Measurements from ENCODE around the gene RSPH1. TPM values are rescaled to one million over a fixed set of nuclear protein-coding genes. Genes with fewer than 3 reads are reported as not detected.
A peak's percentile ranks its signal among the peaks of the same experiment; 100 is the strongest.

The RSPH1 gene
- total and polyA plus RNA-seq, 4 donors, result 0.09 to 0.17 (median 0.16) TPM; not detected in 1

DNA sequence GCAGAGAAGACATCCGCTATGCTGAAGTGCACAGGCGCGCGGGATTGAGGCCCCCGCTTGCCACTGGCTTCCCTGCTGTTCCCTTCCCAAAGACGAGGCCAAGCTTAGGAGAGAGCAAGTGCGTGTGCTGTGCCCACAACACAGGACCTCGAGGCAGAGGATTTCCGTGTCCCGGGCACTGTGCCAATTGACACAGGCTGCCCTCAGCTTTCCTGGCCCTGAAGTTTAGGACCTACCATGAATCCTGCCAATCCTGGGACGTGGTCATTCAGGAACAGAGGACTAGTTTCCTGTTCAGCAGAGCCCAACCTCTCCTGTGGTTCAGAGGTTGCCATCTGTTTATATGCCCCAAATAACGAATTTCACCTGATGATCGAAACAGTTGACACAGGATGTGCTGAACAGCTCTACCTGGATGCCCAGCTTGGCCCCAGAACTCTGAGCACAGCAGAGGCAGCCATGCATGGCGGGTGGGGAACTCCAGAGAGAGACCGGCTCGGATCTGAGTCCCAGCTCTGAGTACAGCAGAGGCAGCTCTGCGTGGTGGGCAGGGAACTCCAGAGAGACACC is 39.7 kb upstream of the RSPH1 start (continued):
- TF ChIP-seq, protein P1, sequence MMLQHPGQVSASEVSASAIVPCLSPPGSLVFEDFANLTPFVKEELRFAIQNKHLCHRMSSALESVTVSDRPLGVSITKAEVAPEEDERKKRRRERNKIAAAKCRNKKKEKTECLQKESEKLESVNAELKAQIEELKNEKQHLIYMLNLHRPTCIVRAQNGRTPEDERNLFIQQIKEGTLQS (IDR thresholded peaks at IDR 0.05), result no peak

DNA sequence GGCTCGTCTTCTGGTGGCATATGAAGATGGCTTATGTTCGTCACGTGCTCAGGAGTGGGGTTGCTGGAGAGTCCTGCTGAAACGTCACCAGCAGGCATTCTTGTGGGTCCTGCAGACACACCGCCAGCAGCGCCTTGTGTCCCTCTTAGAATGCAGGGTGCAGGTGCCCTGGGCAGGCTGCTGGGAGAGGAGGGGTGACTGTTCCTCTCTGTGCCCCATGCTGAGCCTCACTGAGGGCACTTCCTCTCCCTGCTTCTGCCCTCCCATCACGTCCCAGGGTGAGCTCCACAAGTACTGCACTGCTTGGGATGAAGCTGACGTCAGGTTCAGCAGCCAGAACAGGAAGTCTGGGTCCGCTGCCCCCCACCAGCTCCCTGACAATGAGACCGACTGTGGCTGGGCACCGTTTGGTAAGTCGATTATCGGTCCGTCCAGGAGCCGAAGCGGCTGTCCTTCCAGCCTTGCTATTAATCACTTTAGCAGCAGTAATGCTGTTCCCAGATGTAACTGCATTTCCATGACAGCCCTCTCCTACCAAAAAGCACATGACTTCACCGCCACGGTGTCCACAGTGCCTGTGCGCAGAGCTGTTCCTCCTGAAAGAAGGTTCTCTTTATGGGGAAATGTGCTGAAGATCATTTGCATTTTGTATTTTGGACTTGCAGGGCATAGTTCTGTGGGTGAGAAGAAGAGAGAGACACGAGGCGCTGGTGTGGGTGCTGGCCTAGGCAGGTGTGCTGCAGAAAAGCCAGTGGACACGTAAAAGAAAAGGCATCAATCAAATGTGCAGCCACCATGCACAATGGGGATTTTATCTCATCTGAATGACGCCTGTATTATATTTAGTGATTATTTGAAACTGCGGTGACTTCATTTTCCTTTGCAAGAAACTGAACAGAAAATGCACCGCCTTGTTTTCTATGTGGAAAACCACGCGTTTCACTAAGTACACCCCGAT is 38.7 kb upstream of the RSPH1 start:
- DNase-seq (ENCODE audit: low spot score), result no peak
- TF ChIP-seq HNF4A (conservative IDR thresholded peaks at IDR 0.05) (peak; percentile 57 to 59), JUND (IDR thresholded peaks at IDR 0.05) (no peak), SP1 (IDR thresholded peaks at IDR 0.05) (peak; percentile 8)
- 77% methylated on average over 28 of the region's 28 CpGs for WGBS
- Histone ChIP-seq H3K9me3 (ENCODE audit: control insufficient read depth in 4 of 4, low read length in 3 of 4) (no peaks in the 10 kb centered on the region), H3K4me3 (ENCODE audit: low read depth in 1 of 3, low read length in 3 of 3) (no peak overlapping the region), H3K9ac (ENCODE audit: low read depth in 1 of 2, low read length in 2 of 2) (no peak overlapping the region), H3K36me3 (ENCODE audit: control insufficient read depth in 4 of 4, insufficient read depth in 3 of 4, low read depth in 1 of 4, low read length in 3 of 4) (no peaks in the 10 kb centered on the region), H3K27me3 (ENCODE audit: control insufficient read depth in 4 of 4, insufficient read depth in 4 of 4, low read length in 3 of 4) (no peaks in the 10 kb centered on the region), H3K4me1 (ENCODE audit: control insufficient read depth in 4 of 4, insufficient read depth in 4 of 4, low read length in 3 of 4) (peaks cover 0 to 16% (median 4%) of the 10 kb centered on the region in 4 donors), H3K27ac (ENCODE audit: low read depth in 1 of 2, low read length in 2 of 2) (peak overlapping the region in 1 of 2 donors; percentile 50)

DNA sequence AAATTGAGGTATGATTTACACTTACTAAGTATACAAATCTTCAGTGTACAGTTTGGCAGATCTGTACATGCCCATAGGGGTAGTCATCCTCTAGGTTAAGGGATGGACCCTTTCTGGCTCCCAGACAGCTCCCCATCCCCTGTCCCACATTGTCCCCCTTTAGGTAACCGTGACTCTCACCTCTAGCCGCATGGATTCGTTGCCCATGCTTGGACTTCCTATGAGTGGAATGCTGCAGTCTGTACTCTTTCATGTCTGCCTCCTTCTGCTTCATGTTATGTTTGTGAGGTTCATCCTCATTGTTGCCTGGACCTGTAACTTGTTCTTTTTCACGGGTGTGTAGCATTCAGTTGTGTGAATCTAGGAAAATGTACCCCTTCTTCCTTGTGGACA is 37.9 kb upstream of the RSPH1 start:
- Histone ChIP-seq H3K36me3 (ENCODE audit: control insufficient read depth in 4 of 4, insufficient read depth in 3 of 4, low read depth in 1 of 4, low read length in 3 of 4) (no peaks in the 10 kb centered on the region), H3K9me3 (ENCODE audit: control insufficient read depth in 4 of 4, low read length in 3 of 4) (no peaks in the 10 kb centered on the region), H3K27ac (ENCODE audit: low read depth in 1 of 2, low read length in 2 of 2) (no peak overlapping the region), H3K4me3 (ENCODE audit: low read depth in 1 of 3, low read length in 3 of 3) (no peak overlapping the region), H3K9ac (ENCODE audit: low read depth in 1 of 2, low read length in 2 of 2) (no peak overlapping the region), H3K4me1 (ENCODE audit: control insufficient read depth in 4 of 4, insufficient read depth in 4 of 4, low read length in 3 of 4) (peaks cover 0 to 16% (median 4%) of the 10 kb centered on the region in 4 donors), H3K27me3 (ENCODE audit: control insufficient read depth in 4 of 4, insufficient read depth in 4 of 4, low read length in 3 of 4) (no peaks in the 10 kb centered on the region)
- TF ChIP-seq EGR1 (IDR thresholded peaks at IDR 0.05; ENCODE audit: low read depth in 2 of 2) (no peak), YY1 (IDR thresholded peaks at IDR 0.05) (no peak), NR2F2 (IDR thresholded peaks at IDR 0.05) (no peak), TAF1 (conservative IDR thresholded peaks at IDR 0.05) (no peak)
- no peak for DNase-seq (ENCODE audit: low spot score)
- WGBS, result 95% methylated on average over 4 of the region's 4 CpGs

DNA sequence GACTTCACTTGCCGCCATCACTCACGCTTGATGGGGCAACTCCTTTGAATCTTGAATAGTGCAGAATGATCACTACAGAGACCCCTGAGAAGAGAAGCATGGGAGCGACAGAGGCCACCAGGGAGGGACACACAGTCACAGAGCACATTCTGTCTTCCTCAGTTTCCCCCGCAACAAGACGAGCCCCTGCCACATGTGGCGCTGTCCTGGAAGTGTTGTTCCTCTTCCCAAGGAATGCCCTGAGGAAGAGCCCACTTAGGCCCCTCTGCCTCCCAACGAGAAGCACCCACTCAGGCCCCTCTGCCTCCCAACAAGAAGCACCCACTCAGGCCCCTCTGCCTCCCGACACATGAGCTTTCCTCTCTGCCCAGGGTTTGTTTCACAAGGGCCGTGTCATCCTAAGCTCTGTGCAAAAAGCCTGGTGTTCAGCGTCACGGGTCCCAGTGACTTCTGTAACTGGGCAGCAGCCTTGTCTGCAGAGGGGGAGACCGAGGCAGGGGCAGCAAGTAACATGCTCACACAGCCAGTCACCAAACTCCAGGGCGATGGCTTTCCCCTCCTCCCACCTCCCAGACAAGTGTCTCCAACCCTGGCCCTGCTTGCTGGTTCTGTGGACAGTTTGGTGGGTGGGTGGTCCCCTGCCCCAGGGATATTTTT is 37.4 kb upstream of the RSPH1 start:
- no peaks in the 10 kb centered on the region for H3K9me3 ChIP-seq (ENCODE audit: control insufficient read depth in 4 of 4, low read length in 3 of 4)
- no peaks in the 10 kb centered on the region for H3K36me3 ChIP-seq (ENCODE audit: control insufficient read depth in 4 of 4, insufficient read depth in 3 of 4, low read depth in 1 of 4, low read length in 3 of 4)
- no peak overlapping the region for H3K27ac ChIP-seq (ENCODE audit: low read depth in 1 of 2, low read length in 2 of 2)
- 91% methylated on average over 13 of the region's 13 CpGs for WGBS
- no peak overlapping the region for H3K9ac ChIP-seq (ENCODE audit: low read depth in 1 of 2, low read length in 2 of 2)
- no peak overlapping the region for H3K4me3 ChIP-seq (ENCODE audit: low read depth in 1 of 3, low read length in 3 of 3)
- H3K27me3 ChIP-seq (ENCODE audit: control insufficient read depth in 4 of 4, insufficient read depth in 4 of 4, low read length in 3 of 4), result no peaks in the 10 kb centered on the region
- no peak for DNase-seq (ENCODE audit: low spot score)
- peaks cover 0 to 18% (median 5%) of the 10 kb centered on the region in 4 donors for H3K4me1 ChIP-seq (ENCODE audit: control insufficient read depth in 4 of 4, insufficient read depth in 4 of 4, low read length in 3 of 4)
- TF ChIP-seq, protein P2, sequence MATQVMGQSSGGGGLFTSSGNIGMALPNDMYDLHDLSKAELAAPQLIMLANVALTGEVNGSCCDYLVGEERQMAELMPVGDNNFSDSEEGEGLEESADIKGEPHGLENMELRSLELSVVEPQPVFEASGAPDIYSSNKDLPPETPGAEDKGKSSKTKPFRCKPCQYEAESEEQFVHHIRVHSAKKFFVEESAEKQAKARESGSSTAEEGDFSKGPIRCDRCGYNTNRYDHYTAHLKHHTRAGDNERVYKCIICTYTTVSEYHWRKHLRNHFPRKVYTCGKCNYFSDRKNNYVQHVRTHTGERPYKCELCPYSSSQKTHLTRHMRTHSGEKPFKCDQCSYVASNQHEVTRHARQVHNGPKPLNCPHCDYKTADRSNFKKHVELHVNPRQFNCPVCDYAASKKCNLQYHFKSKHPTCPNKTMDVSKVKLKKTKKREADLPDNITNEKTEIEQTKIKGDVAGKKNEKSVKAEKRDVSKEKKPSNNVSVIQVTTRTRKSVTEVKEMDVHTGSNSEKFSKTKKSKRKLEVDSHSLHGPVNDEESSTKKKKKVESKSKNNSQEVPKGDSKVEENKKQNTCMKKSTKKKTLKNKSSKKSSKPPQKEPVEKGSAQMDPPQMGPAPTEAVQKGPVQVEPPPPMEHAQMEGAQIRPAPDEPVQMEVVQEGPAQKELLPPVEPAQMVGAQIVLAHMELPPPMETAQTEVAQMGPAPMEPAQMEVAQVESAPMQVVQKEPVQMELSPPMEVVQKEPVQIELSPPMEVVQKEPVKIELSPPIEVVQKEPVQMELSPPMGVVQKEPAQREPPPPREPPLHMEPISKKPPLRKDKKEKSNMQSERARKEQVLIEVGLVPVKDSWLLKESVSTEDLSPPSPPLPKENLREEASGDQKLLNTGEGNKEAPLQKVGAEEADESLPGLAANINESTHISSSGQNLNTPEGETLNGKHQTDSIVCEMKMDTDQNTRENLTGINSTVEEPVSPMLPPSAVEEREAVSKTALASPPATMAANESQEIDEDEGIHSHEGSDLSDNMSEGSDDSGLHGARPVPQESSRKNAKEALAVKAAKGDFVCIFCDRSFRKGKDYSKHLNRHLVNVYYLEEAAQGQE (IDR thresholded peaks at IDR 0.05), result no peak
- TF ChIP-seq HNF4A (conservative IDR thresholded peaks at IDR 0.05) (no peak), NR2F2 (IDR thresholded peaks at IDR 0.05) (no peak), TAF1 (conservative IDR thresholded peaks at IDR 0.05) (no peak), FOXA1 (IDR thresholded peaks at IDR 0.05) (no peak), EGR1 (IDR thresholded peaks at IDR 0.05; ENCODE audit: low read depth in 2 of 2) (no peak), RXRA (IDR thresholded peaks at IDR 0.05) (no peak)
- TF ChIP-seq, protein P3, sequence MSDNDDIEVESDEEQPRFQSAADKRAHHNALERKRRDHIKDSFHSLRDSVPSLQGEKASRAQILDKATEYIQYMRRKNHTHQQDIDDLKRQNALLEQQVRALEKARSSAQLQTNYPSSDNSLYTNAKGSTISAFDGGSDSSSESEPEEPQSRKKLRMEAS (IDR thresholded peaks at IDR 0.05), result no peak
- TF ChIP-seq, protein P4, sequence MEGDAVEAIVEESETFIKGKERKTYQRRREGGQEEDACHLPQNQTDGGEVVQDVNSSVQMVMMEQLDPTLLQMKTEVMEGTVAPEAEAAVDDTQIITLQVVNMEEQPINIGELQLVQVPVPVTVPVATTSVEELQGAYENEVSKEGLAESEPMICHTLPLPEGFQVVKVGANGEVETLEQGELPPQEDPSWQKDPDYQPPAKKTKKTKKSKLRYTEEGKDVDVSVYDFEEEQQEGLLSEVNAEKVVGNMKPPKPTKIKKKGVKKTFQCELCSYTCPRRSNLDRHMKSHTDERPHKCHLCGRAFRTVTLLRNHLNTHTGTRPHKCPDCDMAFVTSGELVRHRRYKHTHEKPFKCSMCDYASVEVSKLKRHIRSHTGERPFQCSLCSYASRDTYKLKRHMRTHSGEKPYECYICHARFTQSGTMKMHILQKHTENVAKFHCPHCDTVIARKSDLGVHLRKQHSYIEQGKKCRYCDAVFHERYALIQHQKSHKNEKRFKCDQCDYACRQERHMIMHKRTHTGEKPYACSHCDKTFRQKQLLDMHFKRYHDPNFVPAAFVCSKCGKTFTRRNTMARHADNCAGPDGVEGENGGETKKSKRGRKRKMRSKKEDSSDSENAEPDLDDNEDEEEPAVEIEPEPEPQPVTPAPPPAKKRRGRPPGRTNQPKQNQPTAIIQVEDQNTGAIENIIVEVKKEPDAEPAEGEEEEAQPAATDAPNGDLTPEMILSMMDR (IDR thresholded peaks at IDR 0.05; ENCODE audit: low read depth, low read length, missing input control), result no peak
- TF ChIP-seq, protein P1 (IDR thresholded peaks at IDR 0.05), result no peak
- TF ChIP-seq, protein P5, sequence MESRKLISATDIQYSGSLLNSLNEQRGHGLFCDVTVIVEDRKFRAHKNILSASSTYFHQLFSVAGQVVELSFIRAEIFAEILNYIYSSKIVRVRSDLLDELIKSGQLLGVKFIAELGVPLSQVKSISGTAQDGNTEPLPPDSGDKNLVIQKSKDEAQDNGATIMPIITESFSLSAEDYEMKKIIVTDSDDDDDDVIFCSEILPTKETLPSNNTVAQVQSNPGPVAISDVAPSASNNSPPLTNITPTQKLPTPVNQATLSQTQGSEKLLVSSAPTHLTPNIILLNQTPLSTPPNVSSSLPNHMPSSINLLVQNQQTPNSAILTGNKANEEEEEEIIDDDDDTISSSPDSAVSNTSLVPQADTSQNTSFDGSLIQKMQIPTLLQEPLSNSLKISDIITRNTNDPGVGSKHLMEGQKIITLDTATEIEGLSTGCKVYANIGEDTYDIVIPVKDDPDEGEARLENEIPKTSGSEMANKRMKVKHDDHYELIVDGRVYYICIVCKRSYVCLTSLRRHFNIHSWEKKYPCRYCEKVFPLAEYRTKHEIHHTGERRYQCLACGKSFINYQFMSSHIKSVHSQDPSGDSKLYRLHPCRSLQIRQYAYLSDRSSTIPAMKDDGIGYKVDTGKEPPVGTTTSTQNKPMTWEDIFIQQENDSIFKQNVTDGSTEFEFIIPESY (IDR thresholded peaks at IDR 0.05), result no peak
